Stimulated activated CD4-positive, alpha-beta T cell treated with anti-CD3 and anti-CD28 coated beads, TNF-alpha, amount 100 ng/mL, for 1 hour (primary cell): ENCODE measurements around the gene AFG3L2.

Source experiments
- DNase-seq, 3 donors: peaks; one replicate each; pipeline ENCODE4 v3.0.0-alpha.2; 2020; ENCODE audit warnings: low read depth in 3 of 3, low spot score in 1 of 3

The AFG3L2 gene

GRCh38 chr18:12327510-12328178, 49.4 kb downstream of the AFG3L2 start:
- peak; percentile 7 to 58 (median 24) for DNase-seq

DNA sequence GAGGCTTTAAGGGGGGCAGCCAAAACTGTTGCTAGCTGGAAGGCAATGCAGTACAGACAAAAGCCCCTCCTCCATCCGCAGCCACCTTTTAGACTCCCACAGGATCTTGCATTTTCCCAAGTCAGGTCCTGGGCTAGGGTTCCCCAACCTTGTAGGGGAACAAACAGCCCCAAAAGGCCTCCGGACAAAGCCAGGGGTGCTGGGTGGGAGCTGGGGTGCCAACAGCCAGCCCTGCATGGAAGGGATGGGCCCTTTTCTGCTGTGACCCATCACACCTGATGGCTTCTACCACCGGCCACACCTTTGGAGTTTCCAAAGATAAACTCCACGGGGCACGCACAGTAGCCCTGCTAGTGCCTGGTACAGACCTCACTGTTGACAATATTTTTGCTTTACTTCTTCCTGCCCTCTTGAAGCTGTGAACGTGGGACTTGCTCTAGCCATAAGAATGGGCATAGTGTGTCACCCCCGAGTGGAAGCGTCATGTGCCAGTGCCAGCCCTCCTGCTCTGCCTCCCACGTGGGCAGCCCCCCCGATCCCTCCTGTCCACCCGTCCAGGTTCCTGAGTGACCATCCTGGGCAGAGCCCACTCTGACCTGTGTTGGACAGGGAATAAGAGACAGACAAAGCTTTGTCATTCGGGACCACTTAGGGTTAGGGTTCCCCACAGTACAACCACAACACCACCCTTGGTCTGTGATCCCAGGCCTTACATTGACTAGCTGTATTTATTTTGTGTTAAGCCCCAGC, 50.1 kb downstream of the AFG3L2 start:
- DNase-seq = no peak

DNA sequence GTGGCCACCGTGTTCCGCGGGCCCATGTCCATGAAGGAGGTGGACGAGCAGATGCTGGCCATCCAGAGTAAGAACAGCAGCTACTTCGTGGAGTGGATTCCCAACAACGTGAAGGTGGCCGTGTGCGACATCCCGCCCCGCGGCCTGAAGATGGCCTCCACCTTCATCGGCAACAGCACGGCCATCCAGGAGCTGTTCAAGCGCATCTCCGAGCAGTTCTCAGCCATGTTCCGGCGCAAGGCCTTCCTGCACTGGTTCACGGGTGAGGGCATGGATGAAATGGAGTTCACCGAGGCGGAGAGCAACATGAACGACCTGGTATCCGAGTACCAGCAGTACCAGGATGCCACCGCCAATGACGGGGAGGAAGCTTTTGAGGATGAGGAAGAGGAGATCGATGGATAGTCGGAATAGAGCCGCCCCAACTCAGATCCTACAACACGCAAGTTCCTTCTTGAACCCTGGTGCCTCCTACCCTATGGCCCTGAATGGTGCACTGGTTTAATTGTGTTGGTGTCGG, 51.2 kb downstream of the AFG3L2 start:
- DNase-seq = no peak

DNA sequence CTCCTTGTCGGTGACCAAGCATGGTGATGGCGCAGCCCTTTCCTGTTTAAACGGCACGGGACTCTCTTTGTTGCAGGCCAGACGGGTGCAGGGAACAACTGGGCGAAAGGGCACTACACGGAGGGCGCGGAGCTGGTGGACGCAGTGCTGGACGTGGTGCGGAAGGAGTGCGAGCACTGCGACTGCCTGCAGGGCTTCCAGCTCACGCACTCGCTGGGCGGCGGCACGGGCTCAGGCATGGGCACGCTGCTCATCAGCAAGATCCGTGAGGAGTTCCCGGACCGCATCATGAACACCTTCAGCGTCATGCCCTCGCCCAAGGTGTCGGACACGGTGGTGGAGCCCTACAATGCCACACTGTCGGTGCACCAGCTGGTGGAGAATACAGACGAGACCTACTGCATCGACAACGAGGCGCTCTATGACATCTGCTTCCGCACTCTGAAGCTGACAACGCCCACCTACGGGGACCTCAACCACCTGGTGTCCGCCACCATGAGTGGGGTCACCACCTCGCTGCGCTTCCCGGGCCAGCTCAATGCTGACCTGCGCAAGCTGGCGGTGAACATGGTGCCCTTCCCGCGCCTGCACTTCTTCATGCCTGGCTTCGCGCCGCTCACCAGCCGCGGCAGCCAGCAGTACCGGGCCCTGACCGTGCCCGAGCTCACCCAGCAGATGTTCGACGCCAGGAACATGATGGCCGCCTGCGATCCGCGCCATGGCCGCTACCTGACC, 51.9 kb downstream of the AFG3L2 start:
- no peak for DNase-seq

- DNase-seq = no peak
Observed at GRCh38 chr18:12321333-12321732, 55.7 kb downstream of the AFG3L2 start.

DNA sequence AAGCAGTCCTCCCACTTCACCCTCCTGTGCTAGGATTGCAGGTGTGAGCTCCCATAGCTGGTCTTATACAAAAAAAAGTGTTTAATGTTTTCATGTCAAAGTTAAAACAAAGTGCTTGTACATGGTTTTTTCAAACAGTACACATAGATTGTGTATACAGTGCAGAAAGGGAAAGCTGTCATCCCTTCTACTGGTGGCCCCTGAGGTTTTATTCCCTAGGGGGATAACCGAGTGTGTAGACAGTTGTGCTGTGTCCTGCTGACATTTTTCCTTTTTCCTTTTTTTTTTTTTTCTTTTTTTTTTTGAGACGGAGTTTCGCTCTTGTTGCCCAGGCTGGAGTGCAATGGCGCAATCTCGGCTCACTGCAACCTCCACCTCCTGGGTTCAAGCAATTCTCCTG, 58.2 kb downstream of the AFG3L2 start:
- DNase-seq = no peak

- no peak for DNase-seq
Observed at GRCh38 chr18:12318334-12318697, 58.7 kb downstream of the AFG3L2 start.

DNA sequence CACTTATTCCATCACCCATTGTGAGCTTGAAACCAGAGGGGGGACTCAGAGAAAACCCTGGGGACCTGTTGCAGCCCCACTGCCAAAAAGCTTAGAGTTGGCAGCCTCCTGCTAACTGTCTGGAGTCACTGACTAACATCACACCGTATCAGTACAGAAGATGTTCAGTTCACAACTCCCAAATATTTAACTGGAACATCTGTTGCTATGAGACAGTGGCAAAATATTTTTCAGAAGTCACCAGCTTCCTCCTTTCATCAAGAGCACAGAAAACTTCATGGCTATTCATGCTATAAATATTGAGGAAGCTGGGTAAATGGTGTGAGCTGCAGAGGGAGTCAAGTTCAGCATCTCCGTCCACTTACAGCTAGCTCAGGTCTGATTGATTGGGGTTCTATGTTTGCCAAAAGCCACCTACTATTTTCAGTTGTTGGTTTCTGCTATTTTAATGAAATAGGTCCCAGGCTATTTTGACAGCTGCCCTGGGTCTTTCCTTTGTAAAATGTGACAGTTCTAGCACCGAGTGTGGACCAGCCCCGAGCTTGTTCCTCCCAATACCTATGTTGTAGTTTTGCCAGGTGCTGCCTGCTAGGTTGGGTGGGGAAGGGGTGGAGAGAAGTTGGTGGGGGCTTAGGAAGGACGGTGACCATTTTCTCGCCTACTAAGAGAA, 59.2 kb downstream of the AFG3L2 start:
- DNase-seq = no peak

DNA sequence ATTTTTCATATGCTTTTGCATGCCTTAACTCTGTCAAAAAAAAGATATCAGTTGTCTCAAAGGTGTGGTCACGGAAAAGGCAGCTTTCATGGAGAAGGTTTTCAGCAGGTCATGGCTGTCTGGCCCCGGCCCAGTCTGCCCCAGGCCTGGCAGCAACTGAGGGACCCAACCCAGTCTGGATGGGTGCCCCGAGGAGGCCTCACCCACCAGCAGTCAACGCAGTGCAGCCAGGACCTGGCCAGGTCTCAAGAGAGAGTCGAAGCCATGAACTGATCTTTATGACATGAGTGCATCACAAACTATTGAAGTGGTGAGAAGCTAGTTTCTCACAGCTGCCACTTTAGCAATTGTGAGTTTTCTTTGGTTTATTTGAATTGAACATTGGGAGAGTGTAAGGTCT, 61.1 kb downstream of the AFG3L2 start:
- DNase-seq = no peak

- no peak for DNase-seq
Observed at GRCh38 chr18:12315490-12315889, 61.5 kb downstream of the AFG3L2 start.

GRCh38 chr18:12314591-12315305, 62.3 kb downstream of the AFG3L2 start:
- no peak for DNase-seq

GRCh38 chr18:12313530-12314245, 63.3 kb downstream of the AFG3L2 start:
- no peak for DNase-seq

DNA sequence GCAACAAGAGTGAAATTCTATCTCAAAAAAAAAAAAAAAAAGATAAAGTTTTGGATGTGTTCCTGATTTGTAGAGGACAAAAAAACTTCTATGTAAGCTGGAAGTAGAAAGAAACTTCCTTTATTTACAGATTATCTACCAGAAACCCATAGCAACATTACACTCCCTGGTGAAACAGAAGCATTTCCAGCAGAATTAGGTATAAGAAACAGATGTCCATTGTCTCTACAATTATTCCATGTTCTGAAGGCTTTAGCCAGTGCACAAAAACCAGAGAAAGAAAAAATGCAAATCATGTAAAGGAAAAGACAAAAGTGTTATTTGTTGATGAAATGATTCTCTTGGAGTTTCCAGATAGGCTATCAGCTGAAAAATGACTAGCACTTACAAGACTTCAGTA, 64.1 kb downstream of the AFG3L2 start:
- DNase-seq = no peak

DNA sequence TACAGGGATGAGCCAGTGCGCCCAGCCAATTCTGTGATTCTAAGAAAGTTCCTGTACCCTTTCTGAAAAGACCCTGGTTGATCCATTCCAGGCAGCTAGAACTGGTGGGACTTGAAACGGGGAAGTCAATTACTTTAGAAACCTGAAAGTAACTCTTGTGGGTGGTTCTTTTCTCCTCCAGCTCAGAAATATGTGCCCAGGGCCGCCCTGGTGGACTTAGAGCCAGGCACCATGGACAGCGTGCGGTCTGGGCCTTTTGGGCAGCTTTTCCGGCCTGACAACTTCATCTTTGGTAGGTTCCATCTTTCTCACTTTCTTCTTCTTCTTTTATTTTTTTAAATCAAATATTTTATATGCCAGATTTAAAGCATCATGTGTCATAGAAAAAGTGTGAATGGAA, 66.3 kb downstream of the AFG3L2 start:
- no peak for DNase-seq

GRCh38 chr18:12309683-12310198, 67.3 kb downstream of the AFG3L2 start:
- DNase-seq = no peak

DNA sequence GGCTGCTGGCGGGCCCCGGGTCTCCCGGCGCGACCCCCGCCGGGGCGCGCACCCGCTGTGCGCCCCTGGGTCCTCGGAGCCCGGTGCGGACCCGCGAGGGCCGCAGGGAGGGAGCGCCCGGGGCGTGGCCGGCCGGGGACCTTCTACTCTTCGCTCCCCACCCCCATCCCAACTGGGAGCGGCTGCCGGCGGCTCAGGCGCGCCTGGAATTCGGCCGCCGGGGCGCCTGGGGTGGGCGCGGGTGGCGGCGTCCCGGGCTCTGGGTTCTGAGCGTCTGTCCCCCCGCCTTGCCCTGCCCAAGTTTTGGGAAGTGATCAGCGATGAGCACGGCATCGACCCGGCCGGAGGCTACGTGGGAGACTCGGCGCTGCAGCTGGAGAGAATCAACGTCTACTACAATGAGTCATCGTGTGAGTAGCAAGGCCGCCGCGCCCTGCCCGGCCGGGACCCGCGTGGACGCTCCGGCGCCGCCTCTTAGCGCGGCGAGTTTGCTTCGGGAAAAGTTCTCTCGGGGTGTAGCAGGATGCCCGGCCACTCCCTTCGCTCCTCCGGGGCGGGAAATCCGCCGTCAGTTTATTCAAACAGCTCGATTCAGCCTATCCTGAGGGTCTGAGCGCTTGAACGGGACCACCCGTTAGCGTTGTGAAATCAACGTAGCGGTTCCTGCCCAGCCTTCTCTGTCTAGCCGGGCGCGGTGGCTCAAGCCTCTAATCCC, 68.5 kb downstream of the AFG3L2 start:
- no peak for DNase-seq

DNA sequence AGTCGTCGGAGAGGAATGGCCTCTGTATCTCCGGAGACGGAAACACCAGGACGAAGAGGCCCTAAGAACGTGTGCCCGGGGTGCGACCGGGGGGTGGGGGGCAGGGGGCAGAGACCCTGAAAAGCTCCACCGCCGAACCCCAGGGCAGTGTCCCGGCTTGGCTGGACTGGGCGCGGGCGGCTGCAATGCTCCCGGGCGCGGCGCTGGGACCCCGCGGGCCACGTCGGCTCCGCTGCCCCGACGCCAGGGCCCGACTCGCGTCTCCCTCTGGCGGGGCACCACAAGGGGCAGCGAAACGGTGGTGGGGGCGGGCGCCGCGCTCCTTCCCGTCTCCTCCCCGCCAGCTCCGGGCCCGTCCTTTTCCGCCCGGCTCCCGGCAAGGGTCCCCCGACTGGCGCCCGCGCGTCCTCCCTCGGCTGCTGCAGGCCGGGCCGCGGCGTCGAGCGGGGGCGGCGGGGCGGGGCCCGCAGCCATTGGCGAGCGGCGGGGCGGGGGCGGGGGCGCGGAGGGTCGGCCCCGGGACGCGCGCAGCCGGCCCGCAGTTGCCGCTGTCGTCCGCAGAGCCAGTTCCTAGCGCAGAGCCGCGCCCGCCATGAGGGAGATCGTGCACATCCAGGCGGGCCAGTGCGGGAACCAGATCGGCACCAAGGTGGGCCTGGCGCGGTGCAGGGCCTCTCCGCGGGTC, 69.2 kb downstream of the AFG3L2 start, which contains the start of gene TUBB6:
TUBB6 (plus strand) TSS at position 541 of the 685 bp plus-strand sequence; CDS start at position 593, 52 bp downstream.
- no peak for DNase-seq
